GM18868 (cell line): Measurements from ENCODE around the gene PPIP5K1.

Source experiments
- ATAC-seq: cut with Tn5 transposase; IDR thresholded peaks from one replicate; pipeline ENCODE4 v1.9.1; 2021; ENCODE audit warnings: mild to moderate bottlenecking, moderate library complexity; ENCODE audit not compliant: unreplicated experiment

The PPIP5K1 gene

DNA sequence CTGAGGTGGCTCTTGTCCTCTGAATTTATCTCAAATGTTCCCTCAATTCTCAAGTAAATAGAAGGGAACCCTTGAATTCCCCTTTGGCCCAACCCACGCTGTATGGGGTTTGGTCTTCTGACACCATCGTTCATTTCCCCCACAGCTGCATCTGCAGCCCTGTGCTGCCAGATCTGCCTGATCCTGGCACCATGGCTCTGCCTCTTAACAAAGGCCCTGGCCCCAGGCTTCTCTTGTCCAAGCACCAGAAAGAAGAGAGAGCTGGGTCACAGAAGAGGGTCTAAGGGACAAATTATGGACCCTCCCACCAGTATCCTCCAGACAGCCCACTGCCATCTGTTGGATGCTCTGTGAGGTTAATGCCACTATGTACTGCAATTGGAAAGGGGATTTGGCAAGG is 70.8 kb downstream of the PPIP5K1 start:
- no peak for ATAC-seq

DNA sequence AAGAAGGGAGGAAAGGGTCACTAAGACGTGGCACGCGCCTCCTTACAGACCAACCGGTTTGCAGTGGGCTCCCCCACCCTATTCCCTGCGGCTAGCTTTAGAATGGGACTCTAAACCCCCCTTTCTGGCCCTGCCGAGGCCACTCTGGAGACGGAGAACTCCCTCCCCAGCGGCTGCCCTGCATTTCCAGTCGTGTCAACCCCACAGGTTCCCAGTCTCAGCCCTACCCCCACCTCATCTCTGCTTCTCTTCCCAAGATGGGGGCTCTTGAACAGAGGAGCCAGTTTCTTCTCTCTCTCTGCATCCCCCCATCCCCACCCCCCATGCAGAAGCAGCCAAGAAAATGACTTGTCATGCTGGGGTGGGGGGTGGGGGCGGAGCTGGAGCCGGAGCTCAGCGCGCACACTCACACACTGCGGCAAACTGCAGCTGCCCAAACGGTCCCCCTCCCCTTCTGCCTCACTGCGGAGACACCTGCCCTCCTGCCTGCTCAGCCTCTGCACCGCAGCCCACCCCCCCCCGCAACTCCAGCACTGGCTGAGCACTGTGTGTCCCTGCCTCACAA is 71.7 kb downstream of the PPIP5K1 start:
- ATAC-seq = no peak

GRCh38 chr15:43517354-43518196 is 72.4 kb downstream of the PPIP5K1 start, which contains the start of gene MAP1A:
Gene MAP1A, plus strand, starts transcription at chr15:43517608. Its CDS starts 3,866 bp downstream, at chr15:43521474.
- no peak for ATAC-seq

DNA sequence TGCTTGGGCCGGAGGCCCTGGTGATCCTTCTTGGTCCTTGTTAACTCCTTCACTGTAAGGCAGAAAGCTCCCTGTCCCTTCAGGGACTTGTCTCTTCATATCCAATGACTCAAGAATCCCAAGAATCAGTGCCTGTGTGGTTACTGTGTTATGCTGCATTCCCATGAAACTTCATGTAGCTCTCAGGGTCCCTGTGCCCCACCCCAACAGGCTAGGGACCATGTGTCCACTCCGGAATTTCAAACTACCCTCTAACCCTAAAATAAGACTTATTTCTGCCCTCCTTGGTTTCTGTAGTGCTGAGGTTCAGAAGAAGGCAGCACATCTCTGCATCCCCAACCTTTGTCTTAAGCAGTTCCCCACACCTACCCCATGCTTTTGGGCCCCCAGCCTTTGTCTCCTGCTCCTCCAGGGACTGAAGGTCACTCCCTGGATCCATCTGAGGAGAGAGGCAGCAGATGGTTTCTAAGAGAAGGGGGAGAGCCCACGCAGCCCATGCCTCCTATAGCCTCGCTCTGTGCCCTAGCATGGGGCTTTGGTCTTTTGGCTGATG is 73.1 kb downstream of the PPIP5K1 start:
- no peak for ATAC-seq

- no peak for ATAC-seq
Observed at GRCh38 chr15:43516185-43516584, 73.8 kb downstream of the PPIP5K1 start.

GRCh38 chr15:43515741-43516140 is 74.3 kb downstream of the PPIP5K1 start:
- ATAC-seq = no peak

DNA sequence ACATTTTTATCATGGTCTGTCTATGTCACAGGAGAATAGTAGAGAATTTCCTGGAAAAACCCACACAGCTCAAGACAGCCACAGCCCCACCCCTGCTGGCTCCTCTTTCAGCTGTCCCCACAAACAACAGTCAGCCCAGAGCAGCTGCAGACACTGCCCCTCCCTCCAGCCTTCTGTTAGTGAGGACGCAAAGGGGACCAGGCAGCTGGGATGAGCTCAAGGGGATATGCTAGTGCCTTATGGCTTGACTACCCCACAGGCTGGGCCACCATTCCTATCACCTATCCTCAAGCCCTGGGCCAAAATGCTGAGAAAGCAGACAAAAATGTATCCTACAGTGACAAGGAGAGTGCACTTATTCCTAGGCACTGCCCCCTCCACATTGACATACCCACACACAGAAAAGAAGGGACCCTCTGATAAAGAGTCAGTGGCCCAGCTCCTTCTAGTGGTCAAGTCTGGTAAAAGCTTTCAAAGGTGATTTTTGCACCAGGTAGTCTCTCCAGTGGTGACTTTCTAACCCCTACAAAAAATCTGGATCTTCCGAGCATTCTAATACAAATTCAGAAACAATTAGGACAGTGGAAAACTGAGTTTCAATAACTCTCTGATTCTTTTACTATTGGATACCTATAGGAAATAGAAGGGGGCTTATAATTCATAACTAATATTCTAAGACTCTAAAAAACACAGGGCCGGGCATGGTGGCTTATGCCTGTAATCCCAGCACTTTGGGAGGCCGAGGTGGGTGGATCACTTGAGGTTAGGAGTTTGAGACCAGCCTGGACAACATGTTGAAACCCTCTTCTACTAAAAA is 75.6 kb downstream of the PPIP5K1 start:
- no peak for ATAC-seq

DNA sequence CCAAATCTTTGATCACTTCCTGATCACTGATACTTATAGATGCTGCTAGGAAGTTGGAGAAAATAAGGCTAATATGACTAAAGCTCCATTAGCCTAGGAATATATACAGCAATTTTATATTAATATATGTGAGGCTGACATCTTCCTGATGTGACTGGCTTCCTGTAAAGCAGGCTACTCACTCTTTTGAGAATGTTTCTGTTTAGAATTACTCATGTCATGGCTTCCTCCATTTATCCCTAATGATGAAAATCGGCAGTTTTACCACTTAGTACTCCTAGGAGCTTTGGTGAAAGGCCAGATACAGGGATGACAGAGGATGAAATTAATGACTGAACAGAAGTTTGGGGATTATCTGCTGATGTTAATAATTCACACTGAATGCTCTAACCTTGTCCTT is 76.5 kb downstream of the PPIP5K1 start:
- ATAC-seq = no peak

- peak; percentile 20 for ATAC-seq
Observed at GRCh38 chr15:43511012-43511885, 78.8 kb downstream of the PPIP5K1 start.

DNA sequence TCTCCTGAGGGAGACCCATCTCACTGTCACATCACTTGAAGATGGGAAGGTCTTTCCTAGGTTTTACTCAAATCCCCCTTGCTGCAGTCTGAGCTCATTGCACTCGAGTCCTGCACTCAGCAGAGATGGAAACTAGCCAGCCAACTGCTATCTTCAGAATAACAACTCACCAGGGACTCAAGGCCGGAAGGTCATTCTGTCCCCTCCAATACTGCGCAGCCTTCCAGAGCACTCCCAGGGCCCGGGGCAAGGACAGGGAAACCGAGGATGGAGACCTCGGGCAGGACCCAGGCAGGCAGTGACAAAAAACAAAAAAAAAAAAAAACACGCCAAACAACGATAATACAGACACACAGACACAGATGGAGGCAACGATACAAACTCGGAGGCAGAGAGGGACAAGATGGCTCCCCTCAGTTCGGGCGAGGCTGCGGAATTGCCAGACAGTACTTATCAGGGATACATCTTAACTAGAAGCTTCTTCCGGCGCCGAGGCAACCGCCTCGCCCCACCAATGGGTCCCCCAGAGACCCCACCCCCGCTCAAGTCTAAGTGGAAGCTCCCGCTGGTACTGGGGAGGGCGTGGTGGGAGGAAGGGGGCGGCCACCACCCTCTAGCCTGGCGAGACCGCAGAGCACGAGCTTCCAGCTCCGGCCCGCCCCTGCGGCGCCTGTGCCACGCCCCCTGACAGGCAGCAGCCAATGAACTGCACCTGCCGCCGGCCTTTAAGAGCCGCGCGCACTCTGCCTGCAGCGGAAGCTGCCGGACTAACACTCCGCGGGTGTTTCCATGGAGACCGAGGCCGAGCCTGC is 79.6 kb downstream of the PPIP5K1 start:
- peak; percentile 95 for ATAC-seq

GRCh38 chr15:43509660-43510199 is 80.3 kb downstream of the PPIP5K1 start:
- no peak for ATAC-seq

DNA sequence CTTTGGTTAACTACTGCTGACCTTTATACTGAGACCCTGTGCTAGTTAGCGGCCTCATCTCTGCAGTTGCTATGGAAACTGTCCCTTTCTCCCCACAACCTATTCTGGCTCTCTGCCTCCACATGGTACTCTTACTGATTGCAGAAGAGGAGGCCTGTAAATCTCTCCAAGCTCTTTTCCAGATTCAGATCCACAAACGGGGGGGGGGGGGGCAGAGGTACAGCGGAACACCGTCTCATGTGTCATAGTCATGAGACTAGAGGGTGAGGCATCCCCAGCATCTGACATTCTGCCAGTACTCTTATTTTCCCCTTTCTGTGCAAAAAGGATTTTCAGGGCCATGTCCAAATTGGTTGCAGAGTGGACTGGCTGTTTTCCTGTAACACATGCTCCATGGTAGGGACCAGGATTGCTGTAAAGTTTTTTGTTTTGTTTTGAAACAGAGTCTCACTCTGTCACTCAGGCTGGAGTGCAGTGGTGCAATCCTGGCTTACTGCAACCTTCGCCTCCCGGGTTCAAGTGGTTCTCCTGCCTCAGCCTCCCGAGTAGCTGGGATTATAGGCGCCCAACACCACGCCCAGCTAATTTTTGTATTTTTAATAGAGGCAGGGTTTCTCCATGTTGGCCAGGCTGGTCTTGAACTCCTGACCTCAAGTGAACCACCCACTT is 80.9 kb downstream of the PPIP5K1 start:
- ATAC-seq = no peak

DNA sequence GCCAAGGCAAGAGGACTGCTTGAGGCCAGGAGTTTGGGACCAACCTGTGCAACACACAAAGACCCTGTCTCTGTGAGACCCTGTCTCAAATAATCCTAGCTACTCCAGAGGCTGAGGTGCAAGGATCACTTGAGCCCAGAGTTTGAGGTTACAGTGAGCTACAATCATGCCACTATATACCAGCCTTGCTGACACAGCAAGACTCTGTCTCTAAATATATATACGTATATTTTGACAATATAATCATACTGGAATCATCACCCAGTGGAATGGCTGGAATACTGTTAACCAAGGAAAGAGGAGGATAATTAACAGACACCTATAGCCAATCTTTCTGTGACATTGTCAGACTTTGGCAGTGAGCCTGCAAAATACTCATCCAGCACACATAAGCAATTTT is 81.6 kb downstream of the PPIP5K1 start:
- no peak for ATAC-seq

GRCh38 chr15:43505738-43506137 is 84.3 kb downstream of the PPIP5K1 start:
- ATAC-seq = no peak

GRCh38 chr15:43499635-43500034 is 90.4 kb downstream of the PPIP5K1 start:
- no peak for ATAC-seq

- ATAC-seq = no peak
Observed at GRCh38 chr15:43498990-43499389, 91.0 kb downstream of the PPIP5K1 start.

DNA sequence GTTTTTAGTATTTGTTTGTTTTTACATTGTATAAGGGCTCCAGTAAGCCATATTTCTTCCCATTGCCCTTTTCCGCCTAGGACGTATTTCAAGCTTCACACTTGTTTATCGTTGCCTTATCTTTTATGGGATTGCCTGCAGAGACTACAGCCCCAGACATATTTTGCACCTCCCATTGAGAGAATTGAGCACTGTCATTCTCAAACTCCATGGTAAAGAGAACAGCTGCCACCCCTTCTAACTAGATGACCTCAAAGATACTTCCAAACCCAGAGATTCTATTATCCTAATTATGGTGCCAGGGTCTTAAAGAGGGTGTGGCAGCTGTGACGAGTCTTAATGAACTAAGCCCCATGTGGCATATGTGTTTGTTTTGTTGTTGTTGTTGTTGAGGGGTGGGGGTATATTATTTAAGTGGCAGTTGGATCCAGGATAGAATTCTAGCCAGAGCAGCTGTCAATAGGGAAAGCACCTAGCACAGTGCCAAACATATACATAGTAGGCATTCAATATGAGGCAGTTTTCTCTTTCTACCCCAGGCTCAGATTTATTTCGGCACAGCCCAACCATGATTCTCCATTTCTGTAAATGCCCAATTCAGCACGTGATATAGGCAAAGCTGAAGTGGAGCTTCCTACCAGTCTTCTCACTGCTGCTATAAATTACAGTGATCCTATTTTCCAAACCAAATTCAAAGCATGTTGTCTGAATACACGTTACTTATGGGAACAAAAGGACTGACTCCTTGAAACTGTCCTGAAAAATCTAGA is 96.1 kb downstream of the PPIP5K1 start:
- no peak for ATAC-seq
